D341Med (cell line): Measurements from ENCODE around the gene RNF167.

Source experiments
- DNase-seq: peaks from one replicate; pipeline ENCODE4 v3.0.0; 2012; ENCODE audit warnings: low spot score

RNF167 gene

GRCh38 chr17:4939796-4940554 is at the start of gene RNF167, which contains the start of gene SLC25A11:
RNF167 (plus strand) TSS chr17:4940268; CDS start chr17:4940910, 642 bp downstream.
SLC25A11 (minus strand) TSS chr17:4940046; CDS start chr17:4939910, 136 bp downstream.
- peak; percentile 94 for DNase-seq

- DNase-seq, result no peak
Observed at GRCh38 chr17:4891411-4892410, 48.4 kb upstream of the RNF167 start.

GRCh38 chr17:4892499-4893221 is 47.4 kb upstream of the RNF167 start:
- no peak for DNase-seq

- no peak for DNase-seq
Observed at GRCh38 chr17:4893272-4893671, 46.8 kb upstream of the RNF167 start.

- no peak for DNase-seq
Observed at GRCh38 chr17:4893721-4894560, 46.1 kb upstream of the RNF167 start.

- no peak for DNase-seq
Observed at GRCh38 chr17:4895121-4895520, 44.9 kb upstream of the RNF167 start.

GRCh38 chr17:4895657-4896331 is 44.3 kb upstream of the RNF167 start:
- no peak for DNase-seq

GRCh38 chr17:4896332-4897197 is 43.5 kb upstream of the RNF167 start:
- DNase-seq, result no peak

- DNase-seq, result no peak
Observed at GRCh38 chr17:4897198-4897687, 42.8 kb upstream of the RNF167 start.

- no peak for DNase-seq
Observed at GRCh38 chr17:4897785-4898184, 42.3 kb upstream of the RNF167 start.

GRCh38 chr17:4898351-4898750 is 41.7 kb upstream of the RNF167 start:
- DNase-seq, result no peak

GRCh38 chr17:4898927-4899326 is 41.1 kb upstream of the RNF167 start:
- no peak for DNase-seq

- no peak for DNase-seq
Observed at GRCh38 chr17:4899341-4900230, 40.5 kb upstream of the RNF167 start, which contains the start of gene C17orf107. C17orf107 (plus strand) TSS chr17:4899536; CDS start chr17:4899763, 227 bp downstream.

GRCh38 chr17:4900231-4901107 is 39.6 kb upstream of the RNF167 start:
- DNase-seq, result no peak

GRCh38 chr17:4901108-4901647 is 38.9 kb upstream of the RNF167 start:
- no peak for DNase-seq

GRCh38 chr17:4901648-4902344 is 38.3 kb upstream of the RNF167 start:
- no peak for DNase-seq
